GM10248 (cell line): ENCODE data around the gene CMIP.

ENCODE experiments used
- CTCF ChIA-PET: fragments of 300-600 bp; sonication (Branson Sonifier 250); formaldehyde crosslinking; extraction: SDS; loops from one replicate; lab custom pipeline; 2021; ENCODE audit warnings: antibody characterized with exemption; lab: Yijun Ruan, JAX
- POLR2A ChIA-PET: fragments of 350-650 bp; sonication (Branson Sonifier 250); formaldehyde crosslinking; extraction: SDS; loops from one replicate; lab custom pipeline; 2020; ENCODE audit warnings: antibody characterized with exemption; lab: Yijun Ruan, JAX
- DNase-seq: peaks from one replicate; pipeline ENCODE4 v3.0.0; 2012; ENCODE audit errors: extremely low spot score
- TF ChIP-seq, protein P1 (sequence below): IDR thresholded peaks from 2 replicates; pipeline ENCODE4 v1.5.1; 2012; ENCODE audit warnings: mild to moderate bottlenecking, low read depth; ENCODE audit errors: extremely low read depth, missing control alignments, control extremely low read depth

The CMIP gene

DNA sequence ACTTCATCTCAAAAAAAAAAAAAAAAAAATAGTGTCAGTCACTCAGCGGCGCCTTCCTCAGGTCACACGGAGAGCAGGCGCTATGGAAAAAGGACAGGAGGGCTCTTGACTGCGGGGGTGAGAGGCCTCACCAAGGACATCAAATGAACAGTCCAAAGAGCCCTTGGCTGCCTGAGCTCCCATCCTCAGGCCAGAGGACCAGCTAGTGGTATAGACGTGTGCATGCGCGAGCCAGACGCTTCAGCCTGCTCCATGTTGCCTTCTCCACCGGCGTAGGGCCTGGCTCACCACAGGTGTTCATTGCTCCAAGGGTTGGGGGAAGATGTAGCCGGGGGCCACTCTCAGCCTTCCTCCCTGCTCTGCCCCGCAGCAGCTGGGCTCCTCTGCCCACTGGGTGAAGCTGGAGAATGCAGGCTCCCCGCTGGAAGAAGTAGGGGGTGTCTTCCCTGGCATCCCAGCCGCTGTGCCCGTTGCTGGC is 268.7 kb downstream of the CMIP start:
- ChIA-PET CTCF (interaction anchor here (1.1 to 2.6 kb wide), 6 partner anchors 11 to 508 kb away, joined by 3 to 12 read pairs (median 4); no protein-coding TSS in a partner anchor), POLR2A (interaction anchor here (0.7 kb wide), 1 partner anchor 618 kb away, joined by 6 read pairs; no protein-coding TSS in a partner anchor)
- TF ChIP-seq, protein P1, sequence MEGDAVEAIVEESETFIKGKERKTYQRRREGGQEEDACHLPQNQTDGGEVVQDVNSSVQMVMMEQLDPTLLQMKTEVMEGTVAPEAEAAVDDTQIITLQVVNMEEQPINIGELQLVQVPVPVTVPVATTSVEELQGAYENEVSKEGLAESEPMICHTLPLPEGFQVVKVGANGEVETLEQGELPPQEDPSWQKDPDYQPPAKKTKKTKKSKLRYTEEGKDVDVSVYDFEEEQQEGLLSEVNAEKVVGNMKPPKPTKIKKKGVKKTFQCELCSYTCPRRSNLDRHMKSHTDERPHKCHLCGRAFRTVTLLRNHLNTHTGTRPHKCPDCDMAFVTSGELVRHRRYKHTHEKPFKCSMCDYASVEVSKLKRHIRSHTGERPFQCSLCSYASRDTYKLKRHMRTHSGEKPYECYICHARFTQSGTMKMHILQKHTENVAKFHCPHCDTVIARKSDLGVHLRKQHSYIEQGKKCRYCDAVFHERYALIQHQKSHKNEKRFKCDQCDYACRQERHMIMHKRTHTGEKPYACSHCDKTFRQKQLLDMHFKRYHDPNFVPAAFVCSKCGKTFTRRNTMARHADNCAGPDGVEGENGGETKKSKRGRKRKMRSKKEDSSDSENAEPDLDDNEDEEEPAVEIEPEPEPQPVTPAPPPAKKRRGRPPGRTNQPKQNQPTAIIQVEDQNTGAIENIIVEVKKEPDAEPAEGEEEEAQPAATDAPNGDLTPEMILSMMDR = no peak
- DNase-seq = no peak

DNA sequence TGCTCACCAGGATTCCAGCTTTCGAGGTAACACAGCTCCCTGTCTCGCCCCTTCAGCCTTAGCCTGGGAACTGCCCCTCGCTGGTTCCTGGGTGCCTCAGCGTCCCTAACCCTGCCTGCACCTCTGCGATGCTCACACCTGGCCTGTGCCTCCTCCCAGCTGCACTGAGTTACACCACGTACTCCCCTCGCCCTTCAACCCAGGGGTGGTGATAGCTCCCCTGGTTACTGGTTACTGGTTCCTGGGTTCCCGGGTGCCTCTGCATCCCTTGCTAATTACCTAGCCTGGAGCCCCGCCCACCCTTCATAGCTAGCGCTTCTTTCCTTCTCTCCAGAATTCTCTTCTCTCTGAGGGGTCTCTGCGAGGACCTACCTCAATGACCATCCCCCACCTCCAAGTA is 269.2 kb downstream of the CMIP start:
- DNase-seq = no peak
- ChIA-PET POLR2A (no interaction called here), CTCF (interaction anchor here (1.1 to 2.6 kb wide), 10 partner anchors 10 to 509 kb away, joined by 3 to 12 read pairs (median 4); no protein-coding TSS in a partner anchor)
- TF ChIP-seq, protein P1 = no peak

DNA sequence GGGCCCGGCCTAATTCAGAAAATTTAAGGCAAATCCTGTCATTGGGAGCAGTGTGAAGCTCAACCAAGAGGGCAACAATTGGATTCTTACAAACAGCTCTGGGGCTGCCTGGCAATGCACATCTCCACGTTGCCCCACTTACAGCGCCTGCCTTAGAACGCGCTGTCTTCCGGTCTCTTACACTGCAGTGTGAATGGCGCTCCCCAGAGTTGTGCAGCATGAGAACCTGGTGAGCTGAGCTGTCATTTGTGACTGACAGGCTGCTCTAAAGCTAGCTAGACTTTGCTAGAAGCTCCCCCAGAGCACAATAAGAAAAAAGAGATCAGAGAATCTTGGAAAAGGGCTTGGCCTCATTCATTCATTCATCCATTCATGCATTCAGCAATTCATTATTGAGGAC is 270.0 kb downstream of the CMIP start:
- CTCF ChIA-PET = interaction anchor here (1.3 to 2.6 kb wide), 7 partner anchors 10 to 509 kb away, joined by 3 to 12 read pairs (median 5); no protein-coding TSS in a partner anchor
- TF ChIP-seq, protein P1 = no peak
- no peak for DNase-seq
- POLR2A ChIA-PET = no interaction called here

DNA sequence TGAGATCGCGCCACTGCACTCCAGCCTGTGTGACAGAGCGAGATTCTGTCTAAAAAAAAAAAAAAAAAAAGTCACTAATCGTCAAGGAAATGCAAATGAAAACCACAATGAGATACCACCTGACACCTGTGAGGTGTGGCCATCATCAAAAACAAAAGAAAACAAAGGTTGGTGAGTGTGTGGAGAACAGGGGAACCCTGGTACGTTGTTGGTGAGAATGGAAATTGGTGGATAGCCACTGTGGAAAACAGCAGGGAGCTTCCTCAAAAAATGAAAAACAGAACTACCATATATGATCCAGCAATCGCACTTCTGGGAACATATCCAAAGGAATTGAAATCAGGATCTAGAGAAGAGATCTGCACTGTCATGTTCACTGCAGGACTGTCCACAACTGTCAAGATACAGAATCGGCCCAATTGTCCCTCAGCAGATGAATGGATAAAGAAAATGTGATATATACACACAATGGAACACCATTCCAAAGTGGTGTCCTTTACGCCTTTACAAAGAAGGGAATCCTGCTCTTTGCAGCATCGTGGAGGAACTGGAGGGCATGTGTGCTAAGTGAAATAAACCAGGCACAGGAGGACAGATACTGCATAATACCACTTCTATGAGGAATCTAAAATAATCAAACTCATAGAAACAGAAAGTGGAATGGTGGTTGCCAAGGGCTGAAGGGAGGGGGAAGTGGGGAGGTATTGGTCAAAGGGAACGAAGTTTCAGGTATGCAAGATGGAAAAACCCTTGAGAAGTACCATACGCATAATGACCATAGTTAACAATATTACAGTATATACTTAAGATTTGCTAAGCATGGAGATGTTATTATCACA is 271.0 kb downstream of the CMIP start:
- ChIA-PET CTCF (interaction anchor here (1.5 to 2.6 kb wide), 4 partner anchors 9 to 93 kb away, joined by 4 to 12 read pairs (median 6); no protein-coding TSS in a partner anchor), POLR2A (interaction anchor here (0.7 to 0.8 kb wide), 2 partner anchors 53 to 153 kb away, joined by 3 to 6 read pairs; no protein-coding TSS in a partner anchor)
- no peak for DNase-seq
- TF ChIP-seq, protein P1 = no peak

DNA sequence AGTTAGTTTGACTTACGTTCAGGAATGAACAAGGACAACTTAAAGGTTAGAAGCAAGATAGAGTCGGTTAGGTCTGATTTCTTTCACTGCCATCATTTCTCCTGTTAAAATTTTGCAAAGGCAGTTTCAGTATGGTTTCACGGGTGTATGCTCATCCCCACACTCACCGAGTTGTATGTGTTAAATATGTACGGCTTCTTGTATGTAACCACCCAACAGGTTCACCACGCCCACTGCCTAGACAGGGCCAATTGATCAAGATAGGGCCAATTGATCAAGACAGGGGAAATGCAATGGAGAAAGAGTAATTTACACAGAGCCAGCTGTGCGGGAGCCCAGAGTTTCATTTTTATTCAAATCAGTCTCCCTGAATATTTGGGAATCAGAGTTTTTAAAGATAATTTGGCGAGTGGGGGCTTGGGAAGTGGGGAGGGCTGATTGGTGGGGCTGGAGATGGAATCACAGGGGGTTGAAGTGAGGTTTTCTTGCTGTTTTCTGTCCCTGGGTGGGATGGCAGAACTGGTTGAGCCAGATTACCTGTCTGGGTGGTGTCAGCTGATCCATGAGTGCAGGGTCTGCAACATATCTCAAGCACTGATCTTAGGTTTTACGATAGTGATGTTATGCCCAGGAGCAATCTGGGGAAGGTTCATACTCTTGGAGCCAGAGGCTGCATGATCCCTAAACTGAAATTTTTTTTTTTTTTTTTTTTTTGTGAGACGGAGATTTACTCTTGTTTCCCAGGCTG is 272.0 kb downstream of the CMIP start:
- ChIA-PET POLR2A (interaction anchor here (0.8 kb wide), 1 partner anchor 54 kb away, joined by 3 read pairs; no protein-coding TSS in a partner anchor), CTCF (interaction anchor here (1.3 to 1.6 kb wide), 2 partner anchors 13 to 312 kb away, joined by 3 to 4 read pairs; no protein-coding TSS in a partner anchor)

More for the DNA sequence above, 272.0 kb downstream of the CMIP start:
- TF ChIP-seq, protein P1 = no peak
- DNase-seq = peak; percentile 59
